ENCODE results near the gene NR2F1-AS1.

The NR2F1-AS1 gene

DNA sequence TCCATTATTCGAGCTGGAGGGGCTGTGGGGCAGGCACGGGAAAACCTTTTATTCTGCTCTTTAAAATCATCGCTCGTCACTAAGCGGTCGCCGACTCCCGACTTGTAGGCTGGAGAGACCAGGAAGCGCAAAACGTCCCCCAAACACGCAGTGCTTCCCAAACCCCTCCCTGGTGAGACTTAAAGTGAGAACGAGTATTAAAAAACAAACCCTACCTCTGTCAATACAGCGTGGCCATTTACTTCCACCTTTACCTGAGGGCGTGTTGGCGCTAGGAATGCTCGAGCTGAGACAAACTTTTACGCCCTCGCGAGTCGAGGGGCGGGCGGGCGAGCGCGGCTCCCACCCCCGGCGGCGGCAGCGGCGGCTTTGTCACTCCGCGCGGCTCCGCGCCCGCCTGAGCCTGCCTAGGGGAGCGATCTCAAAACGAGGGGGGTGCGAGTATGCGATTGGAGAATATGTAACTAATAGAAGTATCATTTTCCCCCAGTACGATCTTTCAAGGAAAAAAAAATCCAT lies at the start of gene NR2F1-AS1:
NR2F1-AS1 (minus strand) TSS at position 293 of the 519 bp plus-strand sequence.
- Histone ChIP-seq H3K4me1 (ENCODE audit: control insufficient read depth, insufficient read depth, low read length) (0 out of 2 replicates have a peak, but pooled peaks cover 2% of the 10 kb centered on the region), H3K27ac (ENCODE audit: low read length) (no peak within 1 kb of the TSS), H3K36me3 (ENCODE audit: control insufficient read depth, insufficient read depth, low read length) (no peaks in the 10 kb centered on the region), H3K9me3 (ENCODE audit: control insufficient read depth, insufficient read depth, low read length) (no peaks in the 10 kb centered on the region), H3K4me3 (ENCODE audit: low read length) (peak within 1 kb of the TSS; percentile 22; the same call in 1 of the 2 replicates), H3K27me3 (ENCODE audit: control insufficient read depth, insufficient read depth, low read length) (peaks cover 66% of the 10 kb centered on the region)
- WGBS (ENCODE audit: insufficient coverage, insufficient read length) = no CpG with 5 or more reads among the region's 41 CpGs
- DNase-seq (ENCODE audit: low read depth, low spot score) = no peak

DNA sequence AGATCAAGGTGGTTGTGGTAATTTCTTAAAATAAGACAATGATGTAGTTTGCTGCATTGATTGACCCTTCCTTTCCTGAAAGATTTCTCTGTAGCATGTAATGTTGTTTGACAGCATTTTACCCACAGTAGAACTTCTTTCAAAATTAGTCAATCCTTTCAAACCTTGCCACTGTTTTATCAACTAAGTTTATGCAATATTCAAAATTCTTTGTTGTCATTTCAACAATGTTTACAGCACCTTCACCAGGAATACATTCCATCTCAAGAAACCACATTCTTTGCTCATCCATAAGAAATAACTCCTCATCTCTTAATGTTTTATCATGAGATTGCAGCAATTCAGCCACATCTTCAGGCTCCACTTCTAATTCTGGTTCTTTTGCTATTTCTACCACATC lies 45.8 kb upstream of the NR2F1-AS1 start:
- Histone ChIP-seq H3K27me3 (ENCODE audit: control insufficient read depth, insufficient read depth, low read length) (peaks cover 6% of the 10 kb centered on the region; the same call in 1 of the 2 replicates), H3K27ac (ENCODE audit: low read length) (no peak overlapping the region), H3K9me3 (ENCODE audit: control insufficient read depth, insufficient read depth, low read length) (no peaks in the 10 kb centered on the region), H3K36me3 (ENCODE audit: control insufficient read depth, insufficient read depth, low read length) (no peaks in the 10 kb centered on the region), H3K4me1 (ENCODE audit: control insufficient read depth, insufficient read depth, low read length) (no peaks in the 10 kb centered on the region), H3K4me3 (ENCODE audit: low read length) (no peak overlapping the region)
- DNase-seq (ENCODE audit: low read depth, low spot score) = no peak

DNA sequence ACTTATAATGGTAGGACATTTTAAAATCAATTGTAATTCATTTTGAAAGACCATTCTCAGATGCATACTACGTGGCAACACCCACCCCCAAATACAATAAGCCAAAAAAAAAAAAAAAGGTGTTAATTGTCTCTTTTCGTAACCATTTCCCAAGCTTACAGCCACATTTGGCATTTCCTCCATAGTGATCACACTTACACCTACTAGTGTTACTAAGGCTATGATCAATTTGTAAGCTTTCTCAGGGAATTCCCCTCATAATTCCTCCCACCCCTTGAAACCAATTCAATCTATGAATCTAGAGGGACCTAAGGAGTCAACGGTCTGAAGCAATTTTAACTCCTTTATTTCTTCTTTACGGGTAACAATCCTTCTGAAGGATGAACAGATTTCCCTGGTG lies 42.1 kb upstream of the NR2F1-AS1 start:
- H3K9me3 ChIP-seq (ENCODE audit: control insufficient read depth, insufficient read depth, low read length) = no peaks in the 10 kb centered on the region
- no peak overlapping the region for H3K27ac ChIP-seq (ENCODE audit: low read length)
- H3K36me3 ChIP-seq (ENCODE audit: control insufficient read depth, insufficient read depth, low read length) = no peaks in the 10 kb centered on the region
- peaks cover 17% of the 10 kb centered on the region for H3K27me3 ChIP-seq (ENCODE audit: control insufficient read depth, insufficient read depth, low read length)
- H3K4me3 ChIP-seq (ENCODE audit: low read length) = no peak overlapping the region
- no peak for DNase-seq (ENCODE audit: low read depth, low spot score)
- H3K4me1 ChIP-seq (ENCODE audit: control insufficient read depth, insufficient read depth, low read length) = 0 out of 2 replicates have a peak, but pooled peaks cover 3% of the 10 kb centered on the region
- WGBS (ENCODE audit: insufficient coverage, insufficient read length) = no CpG with 5 or more reads among the region's 4 CpGs

DNA sequence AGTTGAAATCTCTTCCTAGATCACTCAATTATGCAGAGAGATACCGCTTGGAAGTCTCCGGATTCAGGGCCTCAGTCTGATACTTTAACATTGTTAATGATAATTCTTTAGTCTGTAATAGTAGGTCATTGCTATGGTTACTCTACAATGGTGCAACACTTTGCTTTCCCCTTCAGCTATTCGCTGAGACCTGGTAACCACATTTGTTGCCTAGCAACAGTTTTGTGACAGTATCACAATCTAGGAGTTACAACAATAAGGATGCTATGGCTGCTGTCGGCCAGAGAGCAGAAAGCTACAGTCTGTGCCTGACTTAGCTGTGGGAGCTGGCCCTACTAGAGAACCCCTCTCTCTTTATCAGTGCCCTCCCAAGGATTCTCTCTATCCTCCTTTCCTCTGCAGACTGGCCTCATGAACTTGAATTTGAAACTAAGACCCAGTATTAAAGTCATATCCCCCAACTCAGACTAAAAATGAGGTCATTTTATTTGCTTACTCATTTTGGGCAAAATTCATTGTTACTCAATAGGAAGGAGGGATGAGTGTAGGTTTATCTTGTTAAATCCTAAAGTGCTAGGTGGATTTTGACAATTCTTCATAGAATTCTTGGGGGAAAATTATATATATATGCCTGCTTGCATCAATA lies 41.3 kb upstream of the NR2F1-AS1 start:
- no peak overlapping the region for H3K27ac ChIP-seq (ENCODE audit: low read length)
- H3K9me3 ChIP-seq (ENCODE audit: control insufficient read depth, insufficient read depth, low read length) = no peaks in the 10 kb centered on the region
- WGBS (ENCODE audit: insufficient coverage, insufficient read length) = no CpG with 5 or more reads among the region's 4 CpGs
- H3K27me3 ChIP-seq (ENCODE audit: control insufficient read depth, insufficient read depth, low read length) = peaks cover 17% of the 10 kb centered on the region
- no peak for DNase-seq (ENCODE audit: low read depth, low spot score)
- 0 out of 2 replicates have a peak, but pooled peaks cover 3% of the 10 kb centered on the region for H3K4me1 ChIP-seq (ENCODE audit: control insufficient read depth, insufficient read depth, low read length)
- no peaks in the 10 kb centered on the region for H3K36me3 ChIP-seq (ENCODE audit: control insufficient read depth, insufficient read depth, low read length)
- H3K4me3 ChIP-seq (ENCODE audit: low read length) = no peak overlapping the region

GRCh38 chr5:93621327-93621798 lies 40.3 kb upstream of the NR2F1-AS1 start:
- Histone ChIP-seq H3K27ac (ENCODE audit: low read length) (no peak overlapping the region), H3K4me1 (ENCODE audit: control insufficient read depth, insufficient read depth, low read length) (0 out of 2 replicates have a peak, but pooled peaks cover 3% of the 10 kb centered on the region), H3K27me3 (ENCODE audit: control insufficient read depth, insufficient read depth, low read length) (peaks cover 23% of the 10 kb centered on the region), H3K9me3 (ENCODE audit: control insufficient read depth, insufficient read depth, low read length) (no peaks in the 10 kb centered on the region), H3K4me3 (ENCODE audit: low read length) (peak overlapping the region; percentile 81), H3K36me3 (ENCODE audit: control insufficient read depth, insufficient read depth, low read length) (no peaks in the 10 kb centered on the region)
- no CpG with 5 or more reads among the region's 41 CpGs for WGBS (ENCODE audit: insufficient coverage, insufficient read length)
- DNase-seq (ENCODE audit: low read depth, low spot score) = no peak

- no peaks in the 10 kb centered on the region for H3K36me3 ChIP-seq (ENCODE audit: control insufficient read depth, insufficient read depth, low read length)
- H3K9me3 ChIP-seq (ENCODE audit: control insufficient read depth, insufficient read depth, low read length) = no peaks in the 10 kb centered on the region
- H3K27ac ChIP-seq (ENCODE audit: low read length) = no peak overlapping the region
- WGBS (ENCODE audit: insufficient coverage, insufficient read length) = no CpG with 5 or more reads among the region's 75 CpGs
- no peak for DNase-seq (ENCODE audit: low read depth, low spot score)
- peaks cover 29% of the 10 kb centered on the region for H3K27me3 ChIP-seq (ENCODE audit: control insufficient read depth, insufficient read depth, low read length)
- H3K4me3 ChIP-seq (ENCODE audit: low read length) = peak overlapping the region; percentile 81; the same call in 1 of the 2 replicates
- 0 out of 2 replicates have a peak, but pooled peaks cover 3% of the 10 kb centered on the region for H3K4me1 ChIP-seq (ENCODE audit: control insufficient read depth, insufficient read depth, low read length)
Measured at GRCh38 chr5:93620487-93621326, 39.7 kb upstream of the NR2F1-AS1 start.

GRCh38 chr5:93616538-93617174 lies 35.6 kb upstream of the NR2F1-AS1 start:
- WGBS (ENCODE audit: insufficient coverage, insufficient read length) = no CpG with 5 or more reads among the region's 9 CpGs
- Histone ChIP-seq H3K36me3 (ENCODE audit: control insufficient read depth, insufficient read depth, low read length) (no peaks in the 10 kb centered on the region), H3K27ac (ENCODE audit: low read length) (no peak overlapping the region), H3K4me1 (ENCODE audit: control insufficient read depth, insufficient read depth, low read length) (peaks cover 3% of the 10 kb centered on the region; the same call in 1 of the 2 replicates), H3K9me3 (ENCODE audit: control insufficient read depth, insufficient read depth, low read length) (no peaks in the 10 kb centered on the region), H3K27me3 (ENCODE audit: control insufficient read depth, insufficient read depth, low read length) (peaks cover 41% of the 10 kb centered on the region), H3K4me3 (ENCODE audit: low read length) (no peak overlapping the region)
- no peak for DNase-seq (ENCODE audit: low read depth, low spot score)

DNA sequence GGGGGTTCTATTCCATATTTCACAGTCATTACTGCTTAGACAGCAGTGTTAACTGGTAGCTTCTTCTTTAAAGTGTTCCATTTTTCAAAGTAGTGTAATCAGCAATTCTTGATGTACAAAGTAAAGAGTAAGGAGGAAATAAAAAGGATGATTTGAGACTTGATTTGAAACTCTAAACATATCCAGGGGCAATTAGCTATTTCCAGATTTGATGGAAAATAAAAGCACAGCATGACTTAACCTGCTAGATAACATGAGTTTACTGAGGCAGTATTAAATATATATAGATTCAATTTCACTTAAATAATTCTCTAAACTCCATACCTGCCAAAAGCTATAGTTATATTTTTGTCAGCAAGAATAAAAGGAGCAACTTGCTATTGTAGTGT lies 31.8 kb upstream of the NR2F1-AS1 start:
- H3K4me3 ChIP-seq (ENCODE audit: low read length) = no peak overlapping the region
- H3K9me3 ChIP-seq (ENCODE audit: control insufficient read depth, insufficient read depth, low read length) = no peaks in the 10 kb centered on the region
- H3K27me3 ChIP-seq (ENCODE audit: control insufficient read depth, insufficient read depth, low read length) = peaks cover 60% of the 10 kb centered on the region
- DNase-seq (ENCODE audit: low read depth, low spot score) = no peak
- H3K27ac ChIP-seq (ENCODE audit: low read length) = no peak overlapping the region
- H3K4me1 ChIP-seq (ENCODE audit: control insufficient read depth, insufficient read depth, low read length) = peaks cover 2% of the 10 kb centered on the region; the same call in 1 of the 2 replicates
- H3K36me3 ChIP-seq (ENCODE audit: control insufficient read depth, insufficient read depth, low read length) = no peaks in the 10 kb centered on the region

DNA sequence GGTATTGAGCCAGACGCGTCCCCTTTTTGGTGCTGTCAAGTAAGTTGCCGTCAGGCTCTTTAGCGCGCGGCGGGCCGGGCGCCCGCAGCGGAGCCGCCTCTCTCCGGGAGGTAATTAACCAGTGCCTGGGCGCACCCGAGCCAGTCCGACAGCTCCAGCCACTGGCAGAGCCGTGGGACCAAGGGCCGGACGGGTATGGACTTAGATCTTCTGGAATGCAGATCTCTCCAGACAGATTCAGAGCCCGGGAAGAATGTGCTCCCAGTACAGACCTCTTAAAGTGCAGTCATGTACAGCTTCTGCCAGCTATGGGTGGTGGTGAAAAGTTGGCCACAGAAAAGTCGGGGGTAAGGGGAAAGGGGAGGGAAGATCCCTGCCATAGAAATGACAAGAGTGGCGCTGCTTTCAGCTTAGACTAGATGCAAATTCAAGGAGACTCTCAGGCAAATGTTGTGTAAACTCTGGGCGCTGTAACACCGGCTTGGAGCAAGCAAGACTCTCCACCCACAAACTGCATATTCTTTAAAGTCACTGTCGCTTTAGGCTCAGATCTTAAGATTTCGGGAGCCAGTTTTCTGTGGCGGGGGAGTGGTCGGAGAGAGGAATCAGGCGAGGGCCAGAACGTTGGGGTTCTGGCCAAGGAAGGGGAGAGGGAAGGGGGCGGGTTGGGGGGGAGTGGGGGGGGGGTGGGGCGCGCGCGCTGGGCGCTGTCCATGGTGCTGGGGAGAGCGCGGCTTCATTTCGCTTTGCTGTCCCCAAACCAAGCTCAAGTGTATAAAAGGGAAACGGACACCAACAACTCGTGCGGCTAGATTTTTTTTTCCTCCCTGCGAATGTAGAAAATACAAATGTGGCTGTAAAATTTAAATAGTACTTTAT lies 31.2 kb upstream of the NR2F1-AS1 start:
- H3K9me3 ChIP-seq (ENCODE audit: control insufficient read depth, insufficient read depth, low read length) = no peaks in the 10 kb centered on the region; the same call in 1 of the 2 replicates
- WGBS (ENCODE audit: insufficient coverage, insufficient read length) = no CpG with 5 or more reads among the region's 43 CpGs
- H3K4me3 ChIP-seq (ENCODE audit: low read length) = no peak overlapping the region
- peaks cover 65% of the 10 kb centered on the region for H3K27me3 ChIP-seq (ENCODE audit: control insufficient read depth, insufficient read depth, low read length)
- H3K4me1 ChIP-seq (ENCODE audit: control insufficient read depth, insufficient read depth, low read length) = peaks cover 6% of the 10 kb centered on the region
- no peaks in the 10 kb centered on the region for H3K36me3 ChIP-seq (ENCODE audit: control insufficient read depth, insufficient read depth, low read length)
- H3K27ac ChIP-seq (ENCODE audit: low read length) = no peak overlapping the region
- DNase-seq (ENCODE audit: low read depth, low spot score) = no peak

Measured in iPS DF 6.9 (cell line).